Endodermal cell (in vitro differentiated cells): Measurements from ENCODE around the gene TSHZ3. TPM values are rescaled to one million over a fixed set of nuclear protein-coding genes. Genes with fewer than 3 reads are reported as not detected.

Experiments
- DNase-seq: peaks from one replicate; pipeline ENCODE4 v3.0.0-alpha.2; 2017
- H3K27ac ChIP-seq: 2 replicates; pipeline ENCODE4 v1.5.1; 2013; ENCODE audit warnings: mild to moderate bottlenecking, low read depth, low read length, moderate library complexity
- H3K27me3 ChIP-seq: 2 replicates; pipeline ENCODE4 v1.6.1; 2013; ENCODE audit warnings: mild to moderate bottlenecking, low read length, moderate library complexity; ENCODE audit not compliant: insufficient read depth, control insufficient read depth, poor library complexity, severe bottlenecking
- H3K36me3 ChIP-seq: 2 replicates; pipeline ENCODE4 v1.7.0; 2013; ENCODE audit warnings: mild to moderate bottlenecking, low read length, moderate library complexity; ENCODE audit not compliant: control insufficient read depth, insufficient read depth
- H3K4me1 ChIP-seq: one replicate; pipeline ENCODE4 v1.7.0; 2013; ENCODE audit warnings: low read length; ENCODE audit not compliant: control insufficient read depth, insufficient read depth
- H3K4me3 ChIP-seq: 2 replicates; pipeline ENCODE4 v1.5.1; 2013; ENCODE audit warnings: mild to moderate bottlenecking, low read length, moderate library complexity
- H3K9ac ChIP-seq: 2 replicates; pipeline ENCODE4 v1.6.1; 2013; ENCODE audit warnings: mild to moderate bottlenecking, low read length, moderate library complexity; ENCODE audit not compliant: poor library complexity, severe bottlenecking; ENCODE audit errors: extremely low read depth
- H3K9me3 ChIP-seq: 2 replicates; pipeline ENCODE4 v1.6.1; 2013; ENCODE audit warnings: mild to moderate bottlenecking, low read length, moderate library complexity; ENCODE audit not compliant: control insufficient read depth
- H3K27ac Mint-ChIP-seq: 2 replicates; pipeline ENCODE4 v1.8.0; 2020; ENCODE audit warnings: mixed read lengths
- H3K27me3 Mint-ChIP-seq: 2 replicates; pipeline ENCODE4 v1.8.0; 2021; ENCODE audit warnings: mild to moderate bottlenecking, mixed read lengths; ENCODE audit not compliant: insufficient read depth
- H3K36me3 Mint-ChIP-seq: 2 replicates; pipeline ENCODE4 v1.8.0; 2020; ENCODE audit warnings: low read depth, mixed read lengths
- H3K4me1 Mint-ChIP-seq: 2 replicates; pipeline ENCODE4 v1.8.0; 2020; ENCODE audit warnings: mixed read lengths
- H3K4me3 Mint-ChIP-seq: 2 replicates; pipeline ENCODE4 v1.8.0; 2020; ENCODE audit warnings: mild to moderate bottlenecking, moderate library complexity, mixed read lengths
- H3K9me3 Mint-ChIP-seq: 2 replicates; pipeline ENCODE4 v1.8.0; 2020; ENCODE audit warnings: mild to moderate bottlenecking, mixed read lengths
- WGBS, 2 experiments: methylation state at CpG; one replicate each; pipeline versions ENCODE4 v1.1.5 to v1.1.7; 2013; ENCODE audit warnings: missing lambda C conversion rate in 2 of 2, mixed read lengths in 1 of 2; ENCODE audit not compliant: insufficient coverage in 1 of 2, insufficient read length in 1 of 2; 5-methylcytosine and 5-hydroxymethylcytosine counted together
- total RNA-seq, 2 donors: library from RNA; stranded (reverse); fragmentation: NEBNext Ultra II Directional in 1 of 2; extraction: Animal tissue kit (Norgen Biotek cat#: 25700) in 1 of 2; gene quantifications; 2 replicates in 1 of 2; 3 replicates in 1 of 2; pipeline ENCODE4 v1.2.1, GENCODE V29; 2021
- TF ChIP-seq, protein P1 (sequence below): fragments of 200-600 bp; sonication (generic); conservative IDR thresholded peaks from 2 replicates; pipeline ENCODE4 v1.5.0; 2021; ENCODE audit warnings: antibody characterized with exemption, mild to moderate bottlenecking

Gene TSHZ3
- total RNA-seq, 2 donors from 2014 or later, result 0.84 to 2.1 TPM

DNA sequence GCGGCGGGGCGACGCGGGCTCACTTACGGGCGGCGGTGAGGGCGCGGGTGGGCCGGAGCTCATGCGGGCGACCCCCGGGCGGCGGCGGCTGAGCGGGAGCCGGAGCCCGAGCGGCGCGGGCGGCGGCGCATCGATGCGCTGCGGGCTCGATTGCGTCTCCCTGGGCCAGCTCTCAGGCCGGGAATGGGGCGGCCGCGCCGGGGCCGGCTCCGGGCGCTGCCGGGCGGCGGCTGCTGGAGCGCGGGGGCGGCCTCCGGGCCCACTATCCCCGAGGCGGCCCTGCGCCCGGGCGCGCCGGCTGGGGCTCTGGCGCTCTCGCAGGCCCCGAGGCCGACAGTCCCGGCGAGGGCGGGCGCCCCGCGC, 1.4 kb upstream of the TSHZ3 start:
- H3K9ac ChIP-seq, result no peak overlapping the region
- no peaks in the 10 kb centered on the region for H3K36me3 Mint-ChIP-seq
- H3K4me3 Mint-ChIP-seq, result peak overlapping the region; percentile 71
- H3K4me1 ChIP-seq, result peaks cover 4% of the 10 kb centered on the region
- H3K4me1 Mint-ChIP-seq, result peaks cover 45% of the 10 kb centered on the region
- peaks cover 81% of the 10 kb centered on the region for H3K27me3 Mint-ChIP-seq
- H3K27ac ChIP-seq, result no peak overlapping the region
- no peaks in the 10 kb centered on the region for H3K36me3 ChIP-seq
- 0% methylated on average over 10 to 63 of the region's 63 CpGs for WGBS, 2 experiments
- peaks cover 84% of the 10 kb centered on the region for H3K27me3 ChIP-seq
- no peaks in the 10 kb centered on the region for H3K9me3 Mint-ChIP-seq
- H3K27ac Mint-ChIP-seq, result no peak overlapping the region
- H3K9me3 ChIP-seq, result no peaks in the 10 kb centered on the region
- H3K4me3 ChIP-seq, result peak overlapping the region; percentile 82
- TF ChIP-seq, protein P1, sequence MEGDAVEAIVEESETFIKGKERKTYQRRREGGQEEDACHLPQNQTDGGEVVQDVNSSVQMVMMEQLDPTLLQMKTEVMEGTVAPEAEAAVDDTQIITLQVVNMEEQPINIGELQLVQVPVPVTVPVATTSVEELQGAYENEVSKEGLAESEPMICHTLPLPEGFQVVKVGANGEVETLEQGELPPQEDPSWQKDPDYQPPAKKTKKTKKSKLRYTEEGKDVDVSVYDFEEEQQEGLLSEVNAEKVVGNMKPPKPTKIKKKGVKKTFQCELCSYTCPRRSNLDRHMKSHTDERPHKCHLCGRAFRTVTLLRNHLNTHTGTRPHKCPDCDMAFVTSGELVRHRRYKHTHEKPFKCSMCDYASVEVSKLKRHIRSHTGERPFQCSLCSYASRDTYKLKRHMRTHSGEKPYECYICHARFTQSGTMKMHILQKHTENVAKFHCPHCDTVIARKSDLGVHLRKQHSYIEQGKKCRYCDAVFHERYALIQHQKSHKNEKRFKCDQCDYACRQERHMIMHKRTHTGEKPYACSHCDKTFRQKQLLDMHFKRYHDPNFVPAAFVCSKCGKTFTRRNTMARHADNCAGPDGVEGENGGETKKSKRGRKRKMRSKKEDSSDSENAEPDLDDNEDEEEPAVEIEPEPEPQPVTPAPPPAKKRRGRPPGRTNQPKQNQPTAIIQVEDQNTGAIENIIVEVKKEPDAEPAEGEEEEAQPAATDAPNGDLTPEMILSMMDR, result no peak
- peak; percentile 82 for DNase-seq

- Histone ChIP-seq H3K4me3 (peak overlapping the region; percentile 73), H3K9ac (no peak overlapping the region), H3K9me3 (no peaks in the 10 kb centered on the region), H3K4me1 (peaks cover 4% of the 10 kb centered on the region), H3K36me3 (no peaks in the 10 kb centered on the region), H3K27me3 (peaks cover 84% of the 10 kb centered on the region), H3K27ac (no peak overlapping the region)
- Mint-ChIP-seq H3K4me3 (peak overlapping the region; percentile 71), H3K4me1 (peaks cover 42% of the 10 kb centered on the region), H3K27ac (no peak overlapping the region), H3K27me3 (peaks cover 80% of the 10 kb centered on the region), H3K9me3 (no peaks in the 10 kb centered on the region), H3K36me3 (no peaks in the 10 kb centered on the region)
- 0% methylated on average over 58 of the region's 61 CpGs; no CpG with 5 or more reads in 1 of the 2 experiments for WGBS, 2 experiments
- TF ChIP-seq, protein P1, result no peak
- no peak for DNase-seq
Observed at GRCh38 chr19:31350033-31350692, 927 bp upstream of the TSHZ3 start.

- Histone ChIP-seq H3K4me1 (peaks cover 4% of the 10 kb centered on the region), H3K27ac (no peak overlapping the region), H3K9me3 (no peaks in the 10 kb centered on the region), H3K27me3 (peaks cover 75% of the 10 kb centered on the region), H3K4me3 (peak overlapping the region; percentile 76), H3K9ac (no peak overlapping the region), H3K36me3 (no peaks in the 10 kb centered on the region)
- H3K36me3 Mint-ChIP-seq, result no peaks in the 10 kb centered on the region
- TF ChIP-seq, protein P1, result no peak
- WGBS, 2 experiments, result 1 to 2% methylated on average over 21 to 61 of the region's 61 CpGs
- DNase-seq, result peak; percentile 70
- H3K4me1 Mint-ChIP-seq, result peaks cover 26% of the 10 kb centered on the region
- peaks cover 71% of the 10 kb centered on the region for H3K27me3 Mint-ChIP-seq
- H3K9me3 Mint-ChIP-seq, result no peaks in the 10 kb centered on the region
- H3K27ac Mint-ChIP-seq, result no peak overlapping the region
- H3K4me3 Mint-ChIP-seq, result peak overlapping the region; percentile 63
Observed at GRCh38 chr19:31348481-31349159, 616 bp downstream of the TSHZ3 start.
